ENCODE measurements around the gene ACTG1. TPM values are rescaled to one million over a fixed set of nuclear protein-coding genes. Genes with fewer than 3 reads are reported as not detected.

ACTG1 gene
- 3,652 TPM for polyA plus RNA-seq (2012; ENCODE audit: low read depth, missing spikeins)

DNA sequence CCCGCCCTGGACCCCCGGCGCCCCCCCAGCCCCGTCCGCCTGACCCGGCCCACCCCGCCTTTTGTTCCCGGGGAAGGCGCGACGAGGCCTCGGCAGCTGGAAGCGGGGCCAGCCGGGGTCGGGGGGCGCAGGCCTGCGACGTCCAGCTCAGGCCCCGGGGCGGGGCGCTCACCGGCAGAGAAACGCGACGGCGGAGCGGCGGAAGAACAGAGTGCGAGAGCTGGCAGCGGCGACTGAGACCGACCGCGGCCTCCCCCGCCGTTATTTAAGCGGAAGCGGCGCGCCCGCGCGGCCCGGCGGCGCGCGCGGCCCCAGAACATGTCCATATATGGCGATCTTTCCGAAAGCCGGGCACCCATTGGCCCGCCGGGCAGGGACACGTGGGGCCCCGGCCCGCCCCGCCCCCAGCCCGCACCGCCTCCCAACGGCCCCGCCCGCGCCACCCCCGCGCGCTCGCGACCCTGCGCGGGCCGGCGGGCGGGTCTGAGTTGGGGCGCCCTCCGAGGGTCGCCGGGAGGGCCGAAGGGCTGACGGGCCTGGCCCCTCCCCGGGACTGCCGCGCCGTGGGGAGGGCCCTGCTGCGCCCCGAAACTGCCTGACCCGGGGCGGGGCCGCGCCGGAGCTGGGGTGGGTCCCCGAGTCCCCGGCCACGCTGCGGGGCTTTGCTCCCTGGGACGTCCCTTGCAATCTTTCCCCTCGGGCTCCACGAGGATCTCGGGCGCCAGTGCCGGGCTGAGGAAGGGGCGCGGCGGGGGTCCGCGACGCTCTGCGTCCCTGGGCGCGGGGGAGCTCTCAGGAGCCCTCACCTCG lies at the start of gene ACTG1:
Gene ACTG1, minus strand, starts transcription at position 238 of the 810 bp plus-strand sequence. CDS start 445 bp downstream, outside the sequence.
- TF ChIP-seq TAF1 (IDR thresholded peaks at IDR 0.05; ENCODE audit: low read depth, low read length) (peak; percentile 94), PAX5 (IDR thresholded peaks at IDR 0.05; ENCODE audit: insufficient read depth, low read length, severe bottlenecking) (peak; percentile 43), POU2F2 (IDR thresholded peaks at IDR 0.05; ENCODE audit: low read depth, low read length) (peak; percentile 91), SPI1 (IDR thresholded peaks at IDR 0.05; ENCODE audit: low read depth, low read length) (no peak), POLR2AphosphoS5 (IDR thresholded peaks at IDR 0.05; ENCODE audit: low read depth, low read length) (peak; percentile 99), POLR2A (IDR thresholded peaks at IDR 0.05; ENCODE audit: low read depth, low read length) (peak; percentile 97)
- FAIRE-seq (peak; percentile 59), DNase-seq (ENCODE audit: insufficient read length, low spot score) (no peak)

DNA sequence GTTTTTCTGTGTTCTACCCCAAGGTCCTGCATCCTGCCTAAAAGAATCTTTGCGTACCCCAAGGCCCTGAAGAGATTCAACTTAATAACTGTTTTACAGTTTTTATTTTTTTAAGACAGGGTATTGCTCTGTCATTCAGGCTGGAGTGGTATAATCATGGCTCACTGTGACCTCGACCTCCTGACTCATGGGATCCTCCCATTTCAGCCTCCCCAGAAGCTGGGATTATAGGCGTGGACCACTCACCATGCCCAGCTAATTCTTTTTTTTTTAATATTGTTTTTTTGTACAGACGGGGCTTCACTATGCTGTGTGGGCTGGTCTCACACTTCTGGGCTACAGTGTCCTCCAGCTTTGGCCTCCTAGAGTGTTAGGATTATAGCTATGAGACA lies 48.9 kb upstream of the ACTG1 start:
- FAIRE-seq, result peak; percentile 5
- TF ChIP-seq TAF1 (IDR thresholded peaks at IDR 0.05; ENCODE audit: low read depth, low read length), result no peak
- TF ChIP-seq SPI1 (IDR thresholded peaks at IDR 0.05; ENCODE audit: low read depth, low read length), result no peak
- no peak for DNase-seq (ENCODE audit: insufficient read length, low spot score)

DNA sequence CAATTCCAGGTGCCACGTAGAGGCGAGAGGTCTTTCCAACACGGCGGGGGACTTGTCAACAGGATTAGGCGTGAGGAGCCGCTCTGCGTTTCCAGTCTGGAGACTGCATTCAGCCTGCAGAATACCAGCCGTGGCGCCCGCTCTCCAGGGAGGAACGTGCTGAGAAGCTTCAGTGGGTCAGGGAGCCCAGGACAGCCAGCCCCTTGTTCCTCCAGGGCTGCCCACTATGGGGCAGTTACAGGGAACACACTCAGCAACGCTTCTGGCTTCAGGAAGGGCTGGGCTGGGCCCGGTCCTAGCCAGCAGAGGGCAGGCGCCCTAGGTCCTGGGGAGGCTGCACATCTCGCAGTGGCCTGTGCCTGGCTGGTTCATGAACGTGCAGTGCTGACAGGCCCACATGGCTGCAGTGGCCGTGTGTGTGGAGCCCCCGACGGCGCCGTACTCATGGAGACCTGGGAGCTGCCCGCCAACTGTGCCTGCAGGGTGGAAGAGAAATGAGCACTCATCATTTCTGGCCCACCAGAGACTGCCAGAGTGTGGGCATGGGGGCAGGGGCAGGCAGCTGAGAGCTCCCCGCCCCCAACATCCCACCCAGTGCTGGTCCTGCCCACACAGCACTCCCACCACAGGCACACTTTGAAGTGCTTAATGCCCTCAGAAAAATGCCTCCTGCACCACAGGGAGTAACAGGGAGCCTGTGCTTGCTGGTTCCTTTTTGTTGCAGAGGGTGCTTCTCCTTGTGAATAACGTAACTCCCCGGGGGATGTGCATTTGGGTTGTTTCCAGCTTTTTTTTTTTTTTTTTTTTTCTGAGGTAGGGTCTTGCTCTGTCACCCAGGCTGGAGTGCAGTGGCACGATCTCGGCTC lies 46.6 kb upstream of the ACTG1 start:
- no peak for TF ChIP-seq TAF1 (IDR thresholded peaks at IDR 0.05; ENCODE audit: low read depth, low read length)
- DNase-seq (ENCODE audit: insufficient read length, low spot score) (no peak), FAIRE-seq (no peak)

DNA sequence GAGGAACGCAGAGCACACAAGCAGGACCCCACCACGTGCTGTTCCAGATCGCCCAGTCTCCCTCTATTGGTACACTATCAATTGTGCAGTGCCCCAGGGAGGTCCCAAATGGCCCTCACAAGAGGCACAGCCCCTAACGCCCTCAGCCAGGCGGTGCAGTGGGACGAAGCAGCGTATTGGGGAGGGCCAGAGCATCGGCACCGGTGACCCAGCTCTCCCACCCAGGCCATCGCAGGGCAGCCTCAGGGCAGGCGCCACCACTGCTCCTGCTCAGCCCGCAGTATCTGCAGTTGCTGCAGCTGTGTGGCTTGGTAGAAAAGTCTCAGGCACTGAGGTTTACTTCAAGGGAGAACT lies 45.5 kb upstream of the ACTG1 start:
- no peak for DNase-seq (ENCODE audit: insufficient read length, low spot score)
- no peak for FAIRE-seq
- TF ChIP-seq POLR2A (IDR thresholded peaks at IDR 0.05; ENCODE audit: low read depth, low read length) (no peak), POU2F2 (IDR thresholded peaks at IDR 0.05; ENCODE audit: low read depth, low read length) (no peak)

DNA sequence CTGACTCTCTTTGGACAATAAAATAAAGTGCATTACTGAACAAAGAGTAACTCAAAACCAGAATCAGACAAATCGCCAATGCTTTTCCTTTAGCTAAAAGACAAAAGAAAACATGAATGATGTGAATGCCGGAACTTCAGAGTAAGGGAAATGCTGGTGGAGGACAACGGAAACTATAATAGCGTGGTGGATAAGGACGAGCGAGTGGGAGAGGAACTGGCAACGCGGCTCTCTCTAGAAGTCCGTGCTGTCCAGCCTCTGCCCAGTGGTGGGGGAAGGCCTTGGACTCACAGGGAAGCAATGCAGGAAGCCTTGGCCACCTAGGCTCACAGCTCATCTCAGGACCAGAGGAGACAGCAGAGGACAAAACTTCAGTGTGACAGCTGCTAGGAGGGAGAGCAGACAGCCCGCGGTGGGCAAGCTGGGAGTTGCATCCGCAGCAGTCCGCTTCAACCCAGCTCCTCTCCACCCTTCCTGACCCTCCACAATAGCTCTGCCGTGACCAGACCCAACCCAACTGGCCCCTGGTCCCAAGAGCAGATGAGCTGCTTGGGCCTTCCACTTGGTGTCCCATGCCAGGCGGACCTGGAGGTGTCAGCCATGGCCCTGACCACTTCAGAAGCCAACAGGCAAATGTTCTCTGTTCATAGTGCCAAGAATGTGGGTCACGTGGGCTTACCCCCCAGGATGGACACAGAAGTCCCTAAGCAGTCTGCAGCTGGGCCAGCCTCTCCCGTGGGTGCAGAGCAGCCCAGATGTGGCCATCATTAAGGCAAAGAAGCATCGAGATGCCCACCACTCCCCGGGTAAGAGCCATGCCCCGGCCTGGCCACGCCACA lies 44.9 kb upstream of the ACTG1 start:
- FAIRE-seq (no peak), DNase-seq (ENCODE audit: insufficient read length, low spot score) (no peak)
- TF ChIP-seq SPI1 (IDR thresholded peaks at IDR 0.05; ENCODE audit: low read depth, low read length) (no peak), PAX5 (IDR thresholded peaks at IDR 0.05; ENCODE audit: insufficient read depth, low read length, severe bottlenecking) (no peak), TAF1 (IDR thresholded peaks at IDR 0.05; ENCODE audit: low read depth, low read length) (no peak), POLR2AphosphoS5 (IDR thresholded peaks at IDR 0.05; ENCODE audit: low read depth, low read length) (no peak), POU2F2 (IDR thresholded peaks at IDR 0.05; ENCODE audit: low read depth, low read length) (no peak), POLR2A (IDR thresholded peaks at IDR 0.05; ENCODE audit: low read depth, low read length) (no peak)

DNA sequence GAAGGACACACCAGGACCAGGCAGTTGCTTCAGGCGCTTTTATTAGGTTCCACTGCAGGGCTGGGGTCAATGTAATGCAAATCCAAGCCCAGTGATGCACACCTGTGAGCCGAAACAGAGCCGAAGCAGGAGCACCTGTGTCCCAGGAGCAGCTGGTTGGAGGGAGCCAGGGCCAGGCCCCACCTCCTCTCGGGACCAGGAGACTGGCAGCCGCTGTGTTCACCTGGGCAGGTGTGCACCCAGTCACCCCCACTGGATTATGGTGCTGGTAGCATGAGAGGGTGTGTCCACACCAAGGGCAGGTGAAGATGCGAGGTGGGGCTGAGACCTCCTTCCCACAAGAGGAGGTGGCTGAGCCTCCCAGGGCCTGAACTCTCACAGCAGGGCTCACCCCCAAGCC lies 44.3 kb upstream of the ACTG1 start:
- no peak for FAIRE-seq
- TF ChIP-seq POU2F2 (IDR thresholded peaks at IDR 0.05; ENCODE audit: low read depth, low read length) (no peak), PAX5 (IDR thresholded peaks at IDR 0.05; ENCODE audit: insufficient read depth, low read length, severe bottlenecking) (no peak), SPI1 (IDR thresholded peaks at IDR 0.05; ENCODE audit: low read depth, low read length) (no peak), TAF1 (IDR thresholded peaks at IDR 0.05; ENCODE audit: low read depth, low read length) (no peak), POLR2AphosphoS5 (IDR thresholded peaks at IDR 0.05; ENCODE audit: low read depth, low read length) (no peak)
- no peak for DNase-seq (ENCODE audit: insufficient read length, low spot score)

DNA sequence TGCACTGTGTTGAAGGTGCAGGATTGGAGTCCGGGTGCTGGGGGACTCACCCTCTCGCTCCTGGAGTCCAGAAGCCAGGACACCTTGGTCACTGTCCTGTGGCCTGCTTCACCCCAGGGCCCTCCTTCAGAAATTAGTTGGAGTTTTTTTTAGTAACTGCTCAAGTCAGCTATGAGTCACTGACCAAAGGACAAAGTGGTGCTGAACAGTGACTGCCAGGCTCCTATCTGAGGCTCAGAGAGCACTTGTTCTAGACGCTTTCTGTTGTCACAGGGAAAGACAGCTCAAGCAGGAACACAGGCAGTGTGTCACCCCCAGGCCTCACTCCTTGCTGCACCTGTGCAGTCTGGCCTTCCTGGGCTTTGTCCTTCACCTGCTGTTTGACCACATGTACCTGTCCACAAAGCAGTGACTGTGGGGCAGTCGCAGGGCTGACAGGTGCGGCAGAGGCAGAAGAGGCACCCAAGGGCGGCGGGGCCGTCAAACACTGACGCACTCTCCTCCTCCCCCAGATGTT lies 43.6 kb upstream of the ACTG1 start:
- TF ChIP-seq PAX5 (IDR thresholded peaks at IDR 0.05; ENCODE audit: insufficient read depth, low read length, severe bottlenecking) (no peak), TAF1 (IDR thresholded peaks at IDR 0.05; ENCODE audit: low read depth, low read length) (no peak), POLR2AphosphoS5 (IDR thresholded peaks at IDR 0.05; ENCODE audit: low read depth, low read length) (no peak), SPI1 (IDR thresholded peaks at IDR 0.05; ENCODE audit: low read depth, low read length) (no peak), POU2F2 (IDR thresholded peaks at IDR 0.05; ENCODE audit: low read depth, low read length) (peak; percentile 13; the same call in 1 of the 2 replicates), POLR2A (IDR thresholded peaks at IDR 0.05; ENCODE audit: low read depth, low read length) (no peak)
- FAIRE-seq, result no peak
- no peak for DNase-seq (ENCODE audit: insufficient read length, low spot score)

DNA sequence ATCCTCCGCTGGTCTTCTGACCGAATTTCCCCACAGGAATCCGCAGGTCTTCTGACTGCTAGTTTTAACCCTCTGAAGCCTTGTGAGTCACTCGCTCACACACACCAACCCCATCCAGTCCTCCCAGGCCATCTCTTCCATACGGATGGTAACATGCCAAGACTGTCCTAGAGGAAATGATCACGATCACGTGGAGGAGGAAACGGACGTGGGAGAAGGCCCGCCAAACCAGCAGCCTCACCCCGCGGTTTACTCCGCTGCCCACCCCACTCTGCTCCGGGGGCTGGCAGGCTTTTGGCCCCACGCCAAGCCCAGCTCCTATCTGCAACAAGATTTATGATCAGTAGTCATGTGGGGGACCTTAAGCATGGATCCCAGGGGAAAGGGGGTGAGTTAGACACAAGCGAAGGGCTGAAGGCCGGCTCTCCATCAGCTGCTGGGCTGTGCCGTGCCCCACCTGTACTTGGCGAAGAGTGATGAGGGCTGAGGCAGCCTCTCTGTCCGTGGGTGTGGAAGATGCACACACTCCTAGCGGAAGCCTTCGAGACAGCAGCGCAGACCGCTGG lies 41.1 kb upstream of the ACTG1 start:
- no peak for TF ChIP-seq TAF1 (IDR thresholded peaks at IDR 0.05; ENCODE audit: low read depth, low read length)
- FAIRE-seq (no peak), DNase-seq (ENCODE audit: insufficient read length, low spot score) (no peak)

DNA sequence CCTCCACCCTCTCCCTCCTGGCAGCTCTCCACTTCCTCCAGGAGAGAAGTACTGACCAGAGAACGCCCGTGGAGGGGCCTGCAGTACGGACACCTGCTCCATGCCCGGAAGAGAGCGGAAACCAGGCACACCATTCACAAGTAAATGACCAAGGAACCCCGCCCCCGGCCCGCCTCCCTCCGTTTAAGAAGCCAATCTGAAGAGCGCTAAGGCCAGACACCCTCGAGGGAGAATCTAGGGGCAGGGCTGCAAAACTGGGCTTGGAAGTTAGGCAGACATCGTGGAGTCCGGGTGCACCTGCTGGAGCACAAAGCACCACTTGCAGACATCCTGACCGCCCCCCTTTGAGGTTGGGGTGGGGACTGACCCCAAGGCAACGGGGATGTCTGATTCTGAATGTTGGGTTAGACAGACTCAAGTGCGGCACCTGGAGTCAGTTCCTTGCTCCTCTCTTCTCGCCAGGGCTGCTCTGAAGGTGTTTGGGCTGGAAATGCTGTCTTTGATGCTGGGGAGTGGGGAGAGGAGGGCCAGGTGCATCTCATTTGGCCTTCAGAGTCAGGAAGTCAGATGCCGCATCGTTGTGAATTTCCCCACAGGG lies 40.5 kb upstream of the ACTG1 start:
- no peak for FAIRE-seq
- no peak for TF ChIP-seq POU2F2 (IDR thresholded peaks at IDR 0.05; ENCODE audit: low read depth, low read length)
- 0 out of 2 replicates have a peak, but pooled peaks have one; percentile 29 for TF ChIP-seq POLR2A (IDR thresholded peaks at IDR 0.05; ENCODE audit: low read depth, low read length)

More for the DNA sequence above, 40.5 kb upstream of the ACTG1 start:
- peak; percentile 88 for DNase-seq (ENCODE audit: insufficient read length, low spot score)
